ENCODE data around the gene ZNF782. TPM values are rescaled to one million over a fixed set of nuclear protein-coding genes. Genes with fewer than 3 reads are reported as not detected.
"Not testable (repeated sequence)": the region's sequence is repeated elsewhere in the genome, so short reads cannot be mapped to it uniquely, and the experiment has no call there.

ZNF782 gene
- total RNA-seq, result 8.6 TPM

DNA sequence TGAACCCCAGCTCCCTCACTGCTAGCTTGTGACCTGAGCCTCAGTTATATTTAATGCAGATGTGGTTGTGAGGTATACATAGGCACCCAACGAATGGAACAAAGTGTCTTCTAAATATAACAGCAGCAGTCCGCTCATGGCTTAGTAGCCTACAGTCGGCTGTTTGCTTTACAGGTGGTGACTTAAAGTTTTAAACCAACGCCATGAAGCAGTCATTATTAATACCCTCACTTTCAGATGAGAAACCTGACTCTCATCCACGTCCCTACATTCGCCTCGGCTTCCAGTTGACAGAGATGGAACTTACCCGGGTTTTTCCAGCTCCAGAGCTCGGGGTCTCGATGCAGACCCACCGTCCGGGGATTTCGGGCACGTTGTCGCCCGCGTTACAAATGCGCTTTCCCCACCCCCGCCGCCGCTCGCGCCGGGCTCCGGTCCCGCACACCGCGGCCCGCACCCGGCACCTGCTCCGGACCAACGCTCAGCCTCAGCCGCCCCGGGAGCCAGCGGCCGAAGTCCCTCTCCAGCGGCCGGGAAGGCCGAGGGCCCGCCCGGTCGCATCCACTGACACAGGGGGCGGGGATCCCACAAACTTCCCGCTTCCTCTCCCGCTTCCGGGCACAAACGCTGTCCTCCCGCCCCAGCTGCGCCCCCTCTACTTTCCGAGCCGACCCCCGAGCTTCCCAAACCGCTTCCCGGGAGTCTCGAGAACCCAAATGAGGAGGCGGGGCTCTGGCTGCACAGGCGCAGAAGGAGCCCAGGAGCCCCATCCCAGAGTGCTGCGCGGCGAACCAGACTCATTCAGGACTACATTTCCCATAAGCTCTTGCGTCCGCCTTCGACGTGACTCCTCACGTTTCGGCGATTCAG lies at the start of gene ZNF782:
Gene ZNF782 (minus strand): TSS at position 734 of the 870 bp plus-strand sequence. CDS start 2,553 bp downstream, outside the sequence.
- DNase-seq (ENCODE audit: low spot score in 2 of 2), result peak; percentile 66 to 96
- TF ChIP-seq, protein P1, sequence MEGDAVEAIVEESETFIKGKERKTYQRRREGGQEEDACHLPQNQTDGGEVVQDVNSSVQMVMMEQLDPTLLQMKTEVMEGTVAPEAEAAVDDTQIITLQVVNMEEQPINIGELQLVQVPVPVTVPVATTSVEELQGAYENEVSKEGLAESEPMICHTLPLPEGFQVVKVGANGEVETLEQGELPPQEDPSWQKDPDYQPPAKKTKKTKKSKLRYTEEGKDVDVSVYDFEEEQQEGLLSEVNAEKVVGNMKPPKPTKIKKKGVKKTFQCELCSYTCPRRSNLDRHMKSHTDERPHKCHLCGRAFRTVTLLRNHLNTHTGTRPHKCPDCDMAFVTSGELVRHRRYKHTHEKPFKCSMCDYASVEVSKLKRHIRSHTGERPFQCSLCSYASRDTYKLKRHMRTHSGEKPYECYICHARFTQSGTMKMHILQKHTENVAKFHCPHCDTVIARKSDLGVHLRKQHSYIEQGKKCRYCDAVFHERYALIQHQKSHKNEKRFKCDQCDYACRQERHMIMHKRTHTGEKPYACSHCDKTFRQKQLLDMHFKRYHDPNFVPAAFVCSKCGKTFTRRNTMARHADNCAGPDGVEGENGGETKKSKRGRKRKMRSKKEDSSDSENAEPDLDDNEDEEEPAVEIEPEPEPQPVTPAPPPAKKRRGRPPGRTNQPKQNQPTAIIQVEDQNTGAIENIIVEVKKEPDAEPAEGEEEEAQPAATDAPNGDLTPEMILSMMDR (IDR thresholded peaks at IDR 0.05), result no peak
- Histone ChIP-seq H3K4me1 (peaks cover 7 to 15% of the 10 kb centered on the region in 2 donors), H3K27me3 (no peaks in the 10 kb centered on the region), H3K27ac (peak within 1 kb of the TSS; percentile 66 to 84), H3K4me3 (peak within 1 kb of the TSS; percentile 87 to 97), H3K9me3 (no peaks in the 10 kb centered on the region), H3K36me3 (no peaks in the 10 kb centered on the region)
- intact Hi-C loops (cut with DNase I), result loop anchor here (5.0 kb wide), 1 partner anchor 167 kb away; no protein-coding TSS in a partner anchor

DNA sequence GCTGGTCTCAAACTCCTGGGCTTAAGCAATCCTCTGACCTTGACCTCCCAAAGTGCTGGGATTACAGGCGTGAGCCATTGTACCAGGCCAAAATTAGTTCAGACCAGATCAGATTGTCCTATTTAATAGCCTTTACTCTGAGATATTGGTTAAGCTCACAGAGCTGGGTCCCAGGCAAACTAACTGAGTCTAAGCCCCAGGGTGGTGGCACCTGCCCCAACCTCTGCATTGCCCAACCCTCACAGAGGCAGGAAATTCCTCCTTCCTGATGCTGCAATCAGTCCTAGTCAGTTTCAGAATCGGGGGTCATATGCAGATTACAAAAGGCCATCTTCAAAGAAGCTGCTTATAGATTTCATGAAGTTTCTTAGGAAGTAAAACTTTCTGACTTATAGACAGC lies 45.7 kb upstream of the ZNF782 start:
- DNase-seq (ENCODE audit: low spot score in 2 of 2); H3K9me3 ChIP-seq; H3K27me3 ChIP-seq; H3K27ac ChIP-seq; H3K4me1 ChIP-seq; H3K36me3 ChIP-seq; intact Hi-C loops (cut with DNase I); H3K4me3 ChIP-seq: not testable (repeated sequence)

DNA sequence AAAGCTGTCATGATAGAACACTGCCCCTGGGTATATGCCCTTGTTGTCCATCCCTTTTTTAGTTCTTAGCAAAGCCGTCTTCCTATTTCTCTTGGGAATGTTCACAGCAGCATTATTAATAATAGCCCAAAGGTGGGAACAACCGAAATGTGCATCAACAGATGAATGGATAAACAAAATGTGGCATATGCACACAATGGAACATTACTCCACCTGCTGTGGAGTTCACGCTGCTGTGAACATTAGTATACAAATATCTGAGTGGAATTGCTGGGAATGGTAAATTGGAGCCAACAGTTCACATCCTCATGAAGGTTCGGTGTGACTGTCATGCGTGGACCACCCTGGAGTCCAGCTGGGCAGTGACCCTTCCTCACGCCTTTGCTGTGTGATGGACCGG lies 37.8 kb upstream of the ZNF782 start:
- intact Hi-C loops (cut with DNase I), result no loop called here
- no peak for DNase-seq (ENCODE audit: low spot score in 2 of 2)
- no peaks in the 10 kb centered on the region for H3K4me1 ChIP-seq
- H3K27ac ChIP-seq, result no peak overlapping the region
- peaks cover 0 to 17% of the 10 kb centered on the region in 2 donors for H3K36me3 ChIP-seq
- no peak overlapping the region for H3K4me3 ChIP-seq
- H3K9me3 ChIP-seq, result no peaks in the 10 kb centered on the region
- no peaks in the 10 kb centered on the region for H3K27me3 ChIP-seq
- TF ChIP-seq, protein P1 (IDR thresholded peaks at IDR 0.05), result no peak

DNA sequence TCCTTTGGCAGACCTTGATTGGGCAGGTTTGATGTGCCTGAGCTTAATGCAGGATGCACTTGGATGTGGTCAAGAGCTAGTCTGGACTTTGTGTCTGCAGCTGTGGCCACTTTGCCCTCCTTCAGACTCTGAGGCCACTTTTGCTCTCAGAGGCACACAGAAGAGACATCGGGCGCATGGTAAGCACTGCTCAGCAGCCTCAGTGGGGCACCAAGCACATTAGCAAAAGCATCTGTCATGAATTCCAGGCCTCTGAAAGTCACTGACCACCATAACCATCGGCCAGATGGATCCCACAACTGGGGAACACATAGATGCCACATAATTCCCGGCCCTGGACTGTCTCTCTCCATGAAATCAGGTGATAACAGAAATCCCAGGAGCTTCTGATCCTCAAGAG lies 34.3 kb upstream of the ZNF782 start:
- Histone ChIP-seq H3K4me3 (no peak overlapping the region), H3K27ac (no peak overlapping the region), H3K36me3 (no peaks in the 10 kb centered on the region), H3K27me3 (no peaks in the 10 kb centered on the region), H3K9me3 (peaks cover 5 to 6% of the 10 kb centered on the region in 2 donors), H3K4me1 (no peaks in the 10 kb centered on the region)
- no peak for DNase-seq (ENCODE audit: low spot score in 2 of 2)
- TF ChIP-seq, protein P1 (IDR thresholded peaks at IDR 0.05), result no peak
- intact Hi-C loops (cut with DNase I), result no loop called here

DNA sequence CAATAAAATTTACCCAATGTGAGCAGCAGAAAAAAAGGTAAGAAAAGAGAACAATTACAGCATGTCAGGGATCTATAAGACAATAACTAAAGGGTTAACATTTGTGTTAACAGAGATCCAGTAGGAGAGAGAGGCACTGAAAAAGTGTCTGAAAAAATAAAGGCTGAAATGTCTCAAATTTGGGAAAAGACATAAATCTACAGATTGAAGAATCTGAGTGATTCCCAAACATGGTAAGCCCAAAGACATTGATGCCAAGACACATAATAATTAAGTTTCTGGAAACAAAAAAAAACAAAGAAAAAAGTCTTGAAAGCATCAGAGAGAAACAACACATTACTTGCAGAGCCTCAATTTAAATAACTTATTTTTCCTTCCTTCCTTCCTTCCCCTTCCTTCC lies 31.1 kb upstream of the ZNF782 start:
- Histone ChIP-seq H3K27me3 (no peaks in the 10 kb centered on the region), H3K4me3 (no peak overlapping the region), H3K9me3 (peaks cover 5 to 6% of the 10 kb centered on the region in 2 donors), H3K36me3 (no peaks in the 10 kb centered on the region), H3K4me1 (no peaks in the 10 kb centered on the region), H3K27ac (no peak overlapping the region)
- TF ChIP-seq, protein P1 (IDR thresholded peaks at IDR 0.05), result no peak
- no peak for DNase-seq (ENCODE audit: low spot score in 2 of 2)
- intact Hi-C loops (cut with DNase I), result no loop called here

DNA sequence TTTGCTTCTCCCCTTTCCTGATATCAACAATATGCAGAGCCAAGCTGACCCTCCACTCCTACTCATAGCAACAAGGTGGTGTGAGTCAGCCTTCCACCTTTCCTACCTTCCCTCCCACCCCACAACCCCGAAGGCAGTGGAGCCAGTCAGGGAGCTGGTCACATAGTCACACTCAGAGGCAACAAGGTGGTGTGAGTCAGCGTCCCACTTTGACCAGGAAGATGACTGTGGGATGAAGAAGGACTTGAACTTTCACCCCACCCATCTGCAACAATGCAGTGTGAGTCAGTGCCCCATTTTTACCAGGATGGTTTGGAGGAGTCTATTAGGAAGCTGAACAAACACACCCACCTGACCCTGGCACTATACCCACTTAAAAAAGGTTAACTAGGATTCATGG lies 30.1 kb upstream of the ZNF782 start:
- Histone ChIP-seq H3K27me3 (no peaks in the 10 kb centered on the region), H3K9me3 (peaks cover 5 to 6% of the 10 kb centered on the region in 2 donors), H3K4me3 (no peak overlapping the region), H3K36me3 (no peaks in the 10 kb centered on the region), H3K27ac (no peak overlapping the region), H3K4me1 (no peaks in the 10 kb centered on the region)
- TF ChIP-seq, protein P1 (IDR thresholded peaks at IDR 0.05), result no peak
- intact Hi-C loops (cut with DNase I), result no loop called here
- no peak for DNase-seq (ENCODE audit: low spot score in 2 of 2)
